SU-DHL-6 (cell line): Measurements from ENCODE around the gene USP46.

Experiments
- H2AFZ ChIP-seq: fragments of 200-600 bp; sonication (generic); 2 replicates; pipeline ENCODE4 v1.6.1; 2014; ENCODE audit warnings: low read depth, mild to moderate bottlenecking, moderate library complexity, mixed read lengths, antibody characterized with exemption, low read length; ENCODE audit not compliant: severe bottlenecking
- H3F3A ChIP-seq: fragments of 200-600 bp; shearing (Covaris generic); 2 replicates; pipeline ENCODE4 v1.6.0; 2016; ENCODE audit warnings: antibody characterized with exemption, mild to moderate bottlenecking; ENCODE audit not compliant: insufficient read depth
- H3K27ac ChIP-seq: fragments of 200-600 bp; sonication (generic); 2 replicates; pipeline ENCODE4 v1.5.1; 2016; ENCODE audit warnings: low read depth, mild to moderate bottlenecking, low read length, moderate library complexity, mixed read lengths
- H3K27me3 ChIP-seq: fragments of 200-600 bp; sonication (generic), shearing (Covaris generic); 2 replicates; pipeline ENCODE4 v1.6.0; 2014; ENCODE audit warnings: mild to moderate bottlenecking, low read length
- H3K36me3 ChIP-seq: fragments of 200-600 bp; sonication (generic); 2 replicates; pipeline ENCODE4 v1.6.1; 2014; ENCODE audit warnings: mild to moderate bottlenecking, low read length, mixed read lengths
- H3K4me2 ChIP-seq: fragments of 300-600, 200-600 bp; shearing (Covaris generic), sonication (generic); 2 replicates; pipeline ENCODE4 v1.6.0; 2014; ENCODE audit warnings: low read length, low read depth, mild to moderate bottlenecking; ENCODE audit not compliant: poor library complexity, severe bottlenecking
- H3K4me3 ChIP-seq: fragments of 200-600 bp; sonication (generic); 2 replicates; pipeline ENCODE4 v1.5.1; 2014; ENCODE audit warnings: antibody characterized with exemption, low read length, mild to moderate bottlenecking, mixed read lengths; ENCODE audit not compliant: insufficient read depth, poor library complexity, severe bottlenecking
- H3K79me2 ChIP-seq: fragments of 200-600 bp; sonication (generic); 2 replicates; pipeline ENCODE4 v1.6.1; 2014; ENCODE audit warnings: mild to moderate bottlenecking, low read length, moderate library complexity; ENCODE audit not compliant: insufficient read depth
- H3K9ac ChIP-seq: fragments of 200-600 bp; sonication (generic); 2 replicates; pipeline ENCODE4 v1.7.0; 2014; ENCODE audit warnings: mild to moderate bottlenecking, low read length
- H3K9me2 ChIP-seq: fragments of 200-600 bp; sonication (generic); replicated peaks from 2 replicates; pipeline ENCODE4 v1.6.1; 2014; ENCODE audit warnings: low read length; ENCODE audit not compliant: insufficient read depth
- H3K9me3 ChIP-seq: fragments of 200-600 bp; sonication (generic); 2 replicates; pipeline ENCODE4 v1.6.1; 2014; ENCODE audit warnings: low read length, mixed read lengths; ENCODE audit not compliant: insufficient read depth
- H4K20me1 ChIP-seq: fragments of 200-600 bp; sonication (generic); 2 replicates; pipeline ENCODE4 v1.6.1; 2014; ENCODE audit warnings: low read depth, mild to moderate bottlenecking, antibody characterized with exemption, low read length, moderate library complexity, mixed read lengths
- EZH2phosphoT487 ChIP-seq: fragments of 200-600 bp; sonication (generic), shearing (Covaris generic); conservative IDR thresholded peaks from 2 replicates; pipeline ENCODE4 v1.6.1; 2018; ENCODE audit warnings: mild to moderate bottlenecking, antibody characterized with exemption, low read length, moderate library complexity, mixed read lengths
- TF ChIP-seq, protein P1 (sequence below): fragments of 200-600 bp; sonication (generic); IDR thresholded peaks from one replicate; pipeline ENCODE4 v1.5.1; 2017; ENCODE audit warnings: antibody characterized with exemption, mild to moderate bottlenecking, low read length, moderate library complexity; ENCODE audit not compliant: insufficient read depth, poor library complexity, severe bottlenecking

USP46 gene

DNA sequence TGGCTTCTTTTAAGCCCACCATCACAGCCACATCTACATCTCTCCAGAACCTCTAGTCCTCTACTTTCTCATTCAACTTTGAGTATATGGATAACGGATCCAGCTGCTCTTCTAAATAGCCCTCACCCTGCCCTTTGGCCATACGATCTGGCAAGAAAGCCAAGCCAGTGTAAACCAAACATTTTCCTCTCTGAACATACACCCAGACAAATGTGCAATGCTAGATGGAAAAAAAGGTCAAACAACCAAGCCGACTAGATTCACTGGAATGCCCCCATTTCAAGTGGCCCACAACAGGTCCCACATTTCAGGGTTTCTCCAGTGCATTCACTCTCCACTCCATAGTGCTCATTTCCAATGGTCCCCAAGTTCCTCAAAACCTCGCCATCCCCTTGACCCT lies 24.0 kb downstream of the USP46 start:
- H3K79me2 ChIP-seq = no peaks in the 10 kb centered on the region

DNA sequence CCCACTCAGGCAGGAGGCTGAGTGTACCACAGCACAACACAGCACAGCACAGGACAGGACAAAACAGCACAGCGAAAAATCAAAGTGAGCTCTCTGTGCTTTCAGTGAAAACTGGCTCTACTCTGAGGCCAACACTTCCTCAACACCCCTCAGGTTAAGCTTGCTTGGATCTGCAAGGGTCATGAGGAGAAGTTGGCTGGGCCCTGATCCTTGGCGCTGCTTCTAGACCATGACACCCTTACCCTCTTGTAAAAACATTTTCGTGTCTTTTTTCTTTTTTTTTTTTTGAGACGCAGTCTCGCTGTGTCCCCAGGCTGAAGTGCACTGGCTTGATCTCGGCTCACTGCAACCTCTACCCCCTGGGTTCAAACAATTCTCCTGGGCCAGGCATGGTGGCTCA lies 25.3 kb downstream of the USP46 start:
- Histone ChIP-seq H3K27ac (no peak overlapping the region), H3K79me2 (no peaks in the 10 kb centered on the region), H3K9me3 (no peaks in the 10 kb centered on the region), H2AFZ (no peak overlapping the region), H3K36me3 (no peaks in the 10 kb centered on the region), H4K20me1 (no peaks in the 10 kb centered on the region), H3F3A (no peaks in the 10 kb centered on the region), H3K4me3 (no peak overlapping the region), H3K4me2 (no peak overlapping the region), H3K9me2 (no peaks in the 10 kb centered on the region), H3K27me3 (no peaks in the 10 kb centered on the region), H3K9ac (no peak overlapping the region)
- TF ChIP-seq, protein P1, sequence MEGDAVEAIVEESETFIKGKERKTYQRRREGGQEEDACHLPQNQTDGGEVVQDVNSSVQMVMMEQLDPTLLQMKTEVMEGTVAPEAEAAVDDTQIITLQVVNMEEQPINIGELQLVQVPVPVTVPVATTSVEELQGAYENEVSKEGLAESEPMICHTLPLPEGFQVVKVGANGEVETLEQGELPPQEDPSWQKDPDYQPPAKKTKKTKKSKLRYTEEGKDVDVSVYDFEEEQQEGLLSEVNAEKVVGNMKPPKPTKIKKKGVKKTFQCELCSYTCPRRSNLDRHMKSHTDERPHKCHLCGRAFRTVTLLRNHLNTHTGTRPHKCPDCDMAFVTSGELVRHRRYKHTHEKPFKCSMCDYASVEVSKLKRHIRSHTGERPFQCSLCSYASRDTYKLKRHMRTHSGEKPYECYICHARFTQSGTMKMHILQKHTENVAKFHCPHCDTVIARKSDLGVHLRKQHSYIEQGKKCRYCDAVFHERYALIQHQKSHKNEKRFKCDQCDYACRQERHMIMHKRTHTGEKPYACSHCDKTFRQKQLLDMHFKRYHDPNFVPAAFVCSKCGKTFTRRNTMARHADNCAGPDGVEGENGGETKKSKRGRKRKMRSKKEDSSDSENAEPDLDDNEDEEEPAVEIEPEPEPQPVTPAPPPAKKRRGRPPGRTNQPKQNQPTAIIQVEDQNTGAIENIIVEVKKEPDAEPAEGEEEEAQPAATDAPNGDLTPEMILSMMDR = no peak
- no peak for TF ChIP-seq EZH2phosphoT487

More for the DNA sequence above, 24.0 kb downstream of the USP46 start:
- no peak for TF ChIP-seq EZH2phosphoT487
- TF ChIP-seq, protein P1 = no peak
- Histone ChIP-seq H3K27ac (no peak overlapping the region), H3K9me3 (no peaks in the 10 kb centered on the region), H3K9me2 (no peaks in the 10 kb centered on the region), H3K4me3 (no peak overlapping the region), H3K9ac (no peak overlapping the region), H4K20me1 (no peaks in the 10 kb centered on the region), H2AFZ (no peak overlapping the region), H3K36me3 (no peaks in the 10 kb centered on the region), H3K27me3 (no peaks in the 10 kb centered on the region), H3F3A (no peaks in the 10 kb centered on the region), H3K4me2 (no peak overlapping the region)

DNA sequence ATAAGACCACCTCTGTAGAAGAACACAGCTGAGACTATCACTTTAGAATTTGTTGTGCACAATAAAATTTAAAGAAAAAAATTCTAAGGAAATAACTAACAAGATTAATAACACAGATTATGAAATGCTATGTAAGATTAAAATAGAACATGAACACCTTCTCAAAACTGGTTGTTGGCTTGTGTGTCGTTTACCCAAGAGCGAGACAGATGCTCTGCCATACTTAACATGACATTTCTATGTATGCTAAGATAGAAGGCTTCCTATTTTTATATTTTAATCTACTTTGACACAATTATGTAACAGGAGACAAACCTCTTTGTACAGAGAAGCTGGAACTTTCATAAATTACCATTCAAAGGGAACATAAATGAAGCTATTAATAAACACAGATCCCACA lies 30.1 kb downstream of the USP46 start:
- Histone ChIP-seq H2AFZ (no peak overlapping the region), H3K9me2 (no peaks in the 10 kb centered on the region), H4K20me1 (no peaks in the 10 kb centered on the region), H3K4me2 (no peak overlapping the region), H3K79me2 (no peaks in the 10 kb centered on the region), H3F3A (no peaks in the 10 kb centered on the region), H3K9ac (no peak overlapping the region), H3K4me3 (no peak overlapping the region), H3K9me3 (no peaks in the 10 kb centered on the region), H3K27ac (no peak overlapping the region), H3K36me3 (no peaks in the 10 kb centered on the region), H3K27me3 (no peaks in the 10 kb centered on the region)
- TF ChIP-seq, protein P1 = no peak
- no peak for TF ChIP-seq EZH2phosphoT487
